Measurements from ENCODE around the gene RASGEF1C.

DNA sequence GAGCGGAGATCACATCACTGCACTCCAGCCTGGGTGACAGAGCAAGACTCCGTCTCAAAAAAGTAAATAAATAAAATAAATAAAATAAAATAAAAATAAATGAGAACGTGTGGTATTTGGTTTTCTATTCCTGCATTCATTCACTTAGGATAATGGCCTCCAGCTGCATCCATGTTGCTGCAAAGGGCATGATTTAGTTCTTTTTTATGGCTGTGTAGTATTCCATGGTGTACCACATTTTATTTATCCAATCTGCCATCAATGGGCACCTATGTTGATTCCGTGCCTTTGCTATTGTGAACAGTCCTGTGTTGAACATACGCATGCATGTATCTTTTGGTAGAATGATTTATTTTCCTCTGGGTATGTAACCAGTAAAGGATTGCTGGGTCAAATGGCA lies 8.8 kb upstream of the RASGEF1C start:
- TF ChIP-seq, protein P1, sequence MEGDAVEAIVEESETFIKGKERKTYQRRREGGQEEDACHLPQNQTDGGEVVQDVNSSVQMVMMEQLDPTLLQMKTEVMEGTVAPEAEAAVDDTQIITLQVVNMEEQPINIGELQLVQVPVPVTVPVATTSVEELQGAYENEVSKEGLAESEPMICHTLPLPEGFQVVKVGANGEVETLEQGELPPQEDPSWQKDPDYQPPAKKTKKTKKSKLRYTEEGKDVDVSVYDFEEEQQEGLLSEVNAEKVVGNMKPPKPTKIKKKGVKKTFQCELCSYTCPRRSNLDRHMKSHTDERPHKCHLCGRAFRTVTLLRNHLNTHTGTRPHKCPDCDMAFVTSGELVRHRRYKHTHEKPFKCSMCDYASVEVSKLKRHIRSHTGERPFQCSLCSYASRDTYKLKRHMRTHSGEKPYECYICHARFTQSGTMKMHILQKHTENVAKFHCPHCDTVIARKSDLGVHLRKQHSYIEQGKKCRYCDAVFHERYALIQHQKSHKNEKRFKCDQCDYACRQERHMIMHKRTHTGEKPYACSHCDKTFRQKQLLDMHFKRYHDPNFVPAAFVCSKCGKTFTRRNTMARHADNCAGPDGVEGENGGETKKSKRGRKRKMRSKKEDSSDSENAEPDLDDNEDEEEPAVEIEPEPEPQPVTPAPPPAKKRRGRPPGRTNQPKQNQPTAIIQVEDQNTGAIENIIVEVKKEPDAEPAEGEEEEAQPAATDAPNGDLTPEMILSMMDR (conservative IDR thresholded peaks at IDR 0.05; ENCODE audit: low read length) = no peak
- no peak for TF ChIP-seq EZH2phosphoT487 (IDR thresholded peaks at IDR 0.05; ENCODE audit: borderline replicate concordance)
